ENCODE results near the gene CLEC5A. TPM values are rescaled to one million over a fixed set of nuclear protein-coding genes. Genes with fewer than 3 reads are reported as not detected.
A peak's percentile ranks its signal among the peaks of the same experiment; 100 is the strongest.
"Not testable (repeated sequence)": the region's sequence is repeated elsewhere in the genome, so short reads cannot be mapped to it uniquely, and the experiment has no call there.

Gene CLEC5A
- not detected in 2 replicates for total RNA-seq (2014; rRNA removed; shearing (Covaris generic))

DNA sequence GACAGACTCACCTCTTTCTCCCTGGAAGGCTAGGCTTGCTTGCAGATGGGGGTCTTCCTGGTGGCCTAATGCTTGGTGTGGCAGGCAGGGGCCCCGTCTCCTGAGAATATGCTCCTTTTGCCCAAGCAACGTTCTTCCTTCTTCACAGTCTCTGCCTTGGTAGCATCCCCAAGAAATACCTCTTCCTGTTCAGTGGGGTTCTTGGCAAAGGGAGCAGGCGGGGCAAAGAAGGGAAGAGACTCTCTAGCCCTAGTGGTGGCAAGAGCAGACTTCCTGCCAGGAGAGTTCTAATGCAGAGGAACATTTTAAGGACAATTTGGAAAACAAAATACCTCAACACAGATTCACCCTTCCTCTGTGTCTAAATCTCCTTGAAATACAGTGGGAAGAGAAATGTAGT, at the start of gene CLEC5A:
Gene CLEC5A (minus strand): TSS at position 179 of the 400 bp plus-strand sequence. CDS start 682 bp downstream, outside the sequence.
- Histone ChIP-seq H3K36me3 (replicated peaks; ENCODE audit: control insufficient read depth, insufficient read depth, low read length) (no peaks in the 10 kb centered on the region), H3K4me3 (ENCODE audit: insufficient read depth, low read depth, low read length) (no peak within 1 kb of the TSS), H3K27me3 (ENCODE audit: control insufficient read depth, insufficient read depth, low read length) (no peaks in the 10 kb centered on the region)
- DNase-seq, result no peak

DNA sequence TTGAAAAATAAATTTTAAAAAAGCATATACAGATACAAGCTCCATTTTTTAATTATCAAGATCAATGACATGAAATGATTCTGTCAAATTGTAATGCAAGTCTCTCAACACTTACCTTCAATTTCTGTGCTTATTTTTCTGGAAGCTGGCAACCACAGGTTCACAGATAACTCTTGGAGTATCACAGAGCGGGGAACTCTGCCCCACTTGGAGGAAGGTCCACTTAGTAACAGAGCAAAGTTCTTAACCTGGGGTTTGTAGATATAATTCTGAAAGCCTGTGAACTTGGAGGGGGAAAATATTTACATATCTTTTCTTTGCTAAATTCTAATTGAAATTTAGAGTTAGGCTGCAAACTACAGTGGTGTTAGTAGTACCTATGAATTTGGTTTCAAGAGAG, 46.6 kb upstream of the CLEC5A start:
- H3K4me3 ChIP-seq (ENCODE audit: insufficient read depth, low read depth, low read length), result no peak overlapping the region
- no peaks in the 10 kb centered on the region for H3K36me3 ChIP-seq (replicated peaks; ENCODE audit: control insufficient read depth, insufficient read depth, low read length)
- H3K27me3 ChIP-seq (ENCODE audit: control insufficient read depth, insufficient read depth, low read length), result no peaks in the 10 kb centered on the region
- no peak for DNase-seq

DNA sequence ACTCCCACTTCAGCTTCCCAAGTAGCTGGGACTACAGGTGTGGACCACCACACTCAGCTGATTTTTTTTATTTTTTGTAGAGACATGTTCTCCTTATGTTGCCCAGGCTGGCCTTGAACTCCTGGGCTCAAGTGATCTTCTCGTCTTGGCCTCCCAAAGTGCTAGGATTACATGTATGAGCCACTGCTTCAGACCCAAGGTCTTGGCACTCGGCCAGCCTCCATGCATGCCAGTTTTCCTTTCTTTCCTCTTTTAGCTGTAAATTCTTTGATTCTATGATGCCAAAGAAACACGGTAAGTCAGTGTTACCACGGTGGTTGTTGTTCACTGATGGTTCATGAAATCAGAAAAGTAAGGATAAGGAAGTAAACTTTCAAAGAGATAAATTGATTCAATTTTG, 45.9 kb upstream of the CLEC5A start:
- H3K4me3 ChIP-seq (ENCODE audit: insufficient read depth, low read depth, low read length), result no peak overlapping the region
- H3K36me3 ChIP-seq (replicated peaks; ENCODE audit: control insufficient read depth, insufficient read depth, low read length), result no peaks in the 10 kb centered on the region
- no peaks in the 10 kb centered on the region for H3K27me3 ChIP-seq (ENCODE audit: control insufficient read depth, insufficient read depth, low read length)
- DNase-seq, result no peak

DNA sequence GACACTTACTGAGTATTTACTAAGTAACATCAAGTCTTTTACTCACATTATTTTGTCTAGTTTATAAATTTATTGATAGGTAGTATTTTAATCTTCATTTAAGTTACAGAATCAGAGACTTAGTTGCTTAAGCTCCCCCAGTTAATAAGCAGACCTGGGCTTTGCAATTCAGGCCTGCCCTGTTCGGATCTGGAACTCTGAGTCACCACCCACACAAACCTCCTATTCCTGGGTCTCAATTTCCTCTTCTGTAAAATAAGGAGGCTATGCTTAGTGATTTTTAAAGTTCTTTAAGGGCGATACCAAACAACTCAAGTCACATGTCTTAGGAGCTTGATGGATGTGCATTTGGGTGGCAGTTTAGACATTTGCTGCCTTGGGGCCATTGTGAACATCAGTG, 45.4 kb upstream of the CLEC5A start:
- no peaks in the 10 kb centered on the region for H3K36me3 ChIP-seq (replicated peaks; ENCODE audit: control insufficient read depth, insufficient read depth, low read length)
- H3K4me3 ChIP-seq (ENCODE audit: insufficient read depth, low read depth, low read length), result no peak overlapping the region
- DNase-seq, result no peak
- H3K27me3 ChIP-seq (ENCODE audit: control insufficient read depth, insufficient read depth, low read length), result no peaks in the 10 kb centered on the region

DNA sequence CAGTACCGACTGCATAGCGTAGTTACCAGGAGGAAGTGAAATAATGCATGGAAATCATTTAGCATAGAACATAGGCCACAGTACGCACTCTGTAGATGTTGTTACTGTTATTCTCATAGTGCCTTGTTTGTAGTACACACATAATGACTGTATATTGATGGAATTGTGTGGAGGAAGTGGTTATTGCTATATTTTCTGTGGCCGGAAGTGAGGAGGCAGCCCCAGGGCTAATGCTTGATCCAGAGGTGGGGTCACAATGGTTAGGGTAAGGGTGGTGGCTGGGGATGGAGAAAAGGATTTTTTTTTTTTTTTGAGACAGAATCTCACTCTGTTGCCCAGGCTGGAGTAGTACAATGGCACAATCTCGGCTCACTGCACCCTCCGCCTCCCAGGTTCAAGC, 44.4 kb upstream of the CLEC5A start:
- no peaks in the 10 kb centered on the region for H3K27me3 ChIP-seq (ENCODE audit: control insufficient read depth, insufficient read depth, low read length)
- H3K4me3 ChIP-seq (ENCODE audit: insufficient read depth, low read depth, low read length), result no peak overlapping the region
- H3K36me3 ChIP-seq (replicated peaks; ENCODE audit: control insufficient read depth, insufficient read depth, low read length), result no peaks in the 10 kb centered on the region
- DNase-seq, result no peak

DNA sequence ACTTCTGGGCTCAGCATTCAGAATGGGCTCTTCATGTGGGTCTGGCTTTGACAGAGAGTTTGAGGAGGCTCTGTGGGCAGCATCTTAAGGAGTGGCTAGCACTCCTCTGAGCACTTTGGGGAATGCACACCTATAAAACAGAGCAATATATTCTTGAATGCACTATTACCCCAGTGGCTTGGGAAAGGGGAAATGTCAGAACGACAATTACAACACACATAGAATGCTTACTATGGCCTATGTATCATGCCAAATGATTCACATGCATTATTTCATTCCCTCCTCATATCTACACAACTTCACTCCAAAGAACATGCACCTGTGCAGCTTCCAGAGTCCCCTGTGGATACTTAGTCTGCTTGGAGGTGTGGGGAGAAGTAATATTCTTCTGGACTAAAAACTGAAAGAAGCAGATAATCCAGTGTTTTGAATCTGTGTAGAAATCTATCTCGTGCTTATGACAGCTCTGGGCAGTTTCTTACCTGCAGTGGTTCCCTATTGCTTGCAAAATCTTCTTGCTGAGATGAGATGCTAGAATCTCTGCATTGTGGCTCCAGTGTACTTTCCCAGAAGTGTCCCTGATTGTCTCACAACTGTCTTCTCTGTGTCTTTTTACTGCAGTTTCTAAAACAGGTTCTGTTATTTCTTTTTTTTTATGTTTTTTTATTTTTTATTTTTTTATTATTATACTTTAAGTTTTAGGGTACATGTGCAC, 43.4 kb upstream of the CLEC5A start:
- DNase-seq, result no peak
- Histone ChIP-seq H3K36me3 (replicated peaks; ENCODE audit: control insufficient read depth, insufficient read depth, low read length) (no peaks in the 10 kb centered on the region), H3K27me3 (ENCODE audit: control insufficient read depth, insufficient read depth, low read length) (no peaks in the 10 kb centered on the region), H3K4me3 (ENCODE audit: insufficient read depth, low read depth, low read length) (no peak overlapping the region)

DNA sequence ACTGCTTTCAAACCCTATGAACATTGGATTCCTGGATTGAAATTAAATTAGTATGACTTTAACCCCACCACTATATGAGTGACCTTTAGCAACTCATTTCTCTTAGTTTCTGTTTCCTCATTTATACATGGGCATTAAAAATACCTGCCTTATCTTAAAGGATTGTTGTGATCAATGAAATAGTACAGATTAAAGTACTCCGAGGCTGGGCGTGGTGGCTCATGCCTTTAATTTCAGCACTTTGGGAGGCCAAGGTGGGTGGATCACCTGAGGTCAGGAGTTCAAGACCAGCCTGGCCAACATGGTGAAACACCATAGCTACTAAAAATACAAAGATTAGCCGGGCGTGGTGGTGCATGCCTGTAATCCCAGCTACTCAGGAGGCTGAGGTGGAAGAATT, 41.0 kb upstream of the CLEC5A start:
- not testable (repeated sequence) for DNase-seq; H3K36me3 ChIP-seq (replicated peaks; ENCODE audit: control insufficient read depth, insufficient read depth, low read length)

DNA sequence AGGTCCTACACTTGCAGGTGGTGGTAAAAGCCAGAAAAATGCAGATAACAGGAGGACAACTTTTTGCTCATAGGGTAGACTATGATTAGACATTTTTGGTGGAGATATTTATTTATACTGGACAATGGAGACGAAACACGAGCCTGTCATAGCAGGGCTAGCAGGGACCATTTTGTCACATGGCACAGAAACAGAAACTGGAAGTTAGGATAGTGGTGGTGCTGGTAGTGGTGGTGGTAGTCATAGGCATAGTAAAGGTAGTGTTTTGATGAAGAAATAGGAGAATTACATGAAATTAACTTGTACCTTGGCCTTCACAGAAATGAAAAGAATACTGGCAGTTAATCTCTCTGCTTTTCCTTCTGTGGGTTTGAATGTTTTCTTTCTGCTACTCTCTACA, 40.1 kb upstream of the CLEC5A start:
- no peak for DNase-seq
- Histone ChIP-seq H3K4me3 (ENCODE audit: insufficient read depth, low read depth, low read length) (no peak overlapping the region), H3K36me3 (replicated peaks; ENCODE audit: control insufficient read depth, insufficient read depth, low read length) (no peaks in the 10 kb centered on the region), H3K27me3 (ENCODE audit: control insufficient read depth, insufficient read depth, low read length) (no peaks in the 10 kb centered on the region)

More for the DNA sequence above, 41.0 kb upstream of the CLEC5A start:
- not testable (repeated sequence) for H3K27me3 ChIP-seq (ENCODE audit: control insufficient read depth, insufficient read depth, low read length); H3K4me3 ChIP-seq (ENCODE audit: insufficient read depth, low read depth, low read length)

DNA sequence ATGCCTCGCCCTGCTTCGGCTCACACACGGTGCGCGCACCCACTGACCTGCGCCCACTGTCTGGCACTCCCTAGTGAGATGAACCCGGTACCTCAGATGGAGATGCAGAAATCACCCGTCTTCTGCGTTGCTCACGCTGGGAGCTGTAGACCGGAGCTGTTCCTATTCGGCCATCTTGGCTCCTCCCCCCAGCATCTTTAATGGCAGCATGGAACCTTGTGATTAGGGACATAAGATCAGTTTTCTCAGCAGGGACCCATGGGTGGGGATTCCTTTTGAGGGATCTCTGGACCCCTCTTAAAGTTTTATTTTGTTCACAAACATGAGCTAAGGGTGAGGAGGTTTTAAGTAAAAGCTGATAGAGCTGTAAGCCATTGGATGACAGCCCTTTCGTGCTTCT, 39.2 kb upstream of the CLEC5A start:
- DNase-seq; H3K27me3 ChIP-seq (ENCODE audit: control insufficient read depth, insufficient read depth, low read length); H3K36me3 ChIP-seq (replicated peaks; ENCODE audit: control insufficient read depth, insufficient read depth, low read length): not testable (repeated sequence)
- H3K4me3 ChIP-seq (ENCODE audit: insufficient read depth, low read depth, low read length), result peak overlapping the region; percentile 17; the same call in 1 of the 2 replicates

DNA sequence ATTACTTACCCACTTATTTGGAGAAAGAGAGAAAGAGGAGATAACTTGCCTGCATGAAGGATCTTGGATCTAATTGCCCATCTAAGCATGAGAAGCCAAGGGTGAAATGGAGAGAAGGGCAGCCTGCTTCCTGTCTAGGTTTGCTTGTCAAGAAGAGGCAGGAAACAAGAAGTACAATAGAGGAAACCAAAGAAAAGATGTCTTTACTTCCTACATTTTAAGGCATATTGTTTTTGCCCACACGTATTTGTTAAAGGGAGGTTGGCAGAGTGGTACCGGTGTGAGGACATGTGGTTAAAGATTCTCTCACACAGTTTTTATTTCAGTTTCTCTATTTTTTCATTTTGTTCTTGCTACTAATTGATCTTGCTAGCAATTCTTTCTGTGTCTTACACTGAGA, 32.8 kb upstream of the CLEC5A start:
- H3K36me3 ChIP-seq (replicated peaks; ENCODE audit: control insufficient read depth, insufficient read depth, low read length), result no peaks in the 10 kb centered on the region
- no peak overlapping the region for H3K4me3 ChIP-seq (ENCODE audit: insufficient read depth, low read depth, low read length)
- no peak for DNase-seq
- H3K27me3 ChIP-seq (ENCODE audit: control insufficient read depth, insufficient read depth, low read length), result no peaks in the 10 kb centered on the region

DNA sequence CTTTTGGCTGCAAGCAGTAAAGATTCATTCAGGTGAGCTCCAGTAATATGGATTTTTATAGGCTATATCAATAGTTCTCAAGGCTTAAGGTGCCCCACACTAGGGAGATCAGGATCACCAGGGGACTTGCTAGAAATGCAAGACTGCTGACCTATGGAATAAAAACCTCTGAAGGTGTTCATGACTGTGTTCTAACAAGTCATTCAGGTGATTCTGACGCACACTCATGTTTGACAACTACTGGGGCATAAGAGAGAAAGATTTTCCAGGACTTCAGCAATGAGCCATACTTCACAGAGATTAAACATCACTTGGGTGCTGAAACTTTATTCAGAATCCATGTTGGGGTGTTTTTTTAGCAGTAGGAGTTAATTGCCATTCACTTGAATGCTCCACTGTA, 31.6 kb upstream of the CLEC5A start:
- Histone ChIP-seq H3K36me3 (replicated peaks; ENCODE audit: control insufficient read depth, insufficient read depth, low read length) (no peaks in the 10 kb centered on the region), H3K4me3 (ENCODE audit: insufficient read depth, low read depth, low read length) (no peak overlapping the region), H3K27me3 (ENCODE audit: control insufficient read depth, insufficient read depth, low read length) (no peaks in the 10 kb centered on the region)
- no peak for DNase-seq

DNA sequence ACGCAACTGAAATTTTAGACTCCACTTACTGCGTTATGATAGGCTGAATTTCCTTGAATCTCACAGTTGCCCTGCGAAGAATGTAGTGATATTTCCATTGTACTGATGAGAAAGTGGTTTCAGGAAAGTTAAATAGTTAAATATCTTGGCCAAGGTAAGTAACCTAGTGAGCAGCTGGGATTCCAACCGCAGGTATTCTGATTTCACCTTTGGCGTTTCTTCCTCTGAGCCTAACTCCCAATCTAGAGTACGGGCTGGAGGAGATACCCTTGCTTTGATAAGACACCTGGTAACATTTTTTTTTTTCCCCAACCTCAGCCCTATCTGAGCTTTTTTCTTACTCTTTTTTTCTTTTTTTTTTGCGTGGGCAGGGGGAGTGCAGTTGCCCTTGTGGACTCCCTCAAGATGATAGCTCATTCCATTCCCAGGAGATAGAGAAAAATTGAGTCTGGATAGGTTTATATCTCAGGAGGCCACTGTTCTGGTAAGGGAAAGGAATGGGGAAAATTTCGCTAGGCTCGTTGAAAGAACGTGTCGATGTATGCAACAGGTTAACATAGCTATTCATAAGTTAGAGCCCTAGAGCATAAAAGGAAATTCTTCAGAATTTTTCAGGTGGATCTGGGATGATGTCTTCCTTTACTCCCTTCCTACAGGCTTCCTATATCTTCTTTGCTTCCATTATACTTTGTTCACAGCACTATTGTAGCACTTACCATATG, 29.9 kb upstream of the CLEC5A start:
- H3K4me3 ChIP-seq (ENCODE audit: insufficient read depth, low read depth, low read length), result no peak overlapping the region
- no peaks in the 10 kb centered on the region for H3K27me3 ChIP-seq (ENCODE audit: control insufficient read depth, insufficient read depth, low read length)
- DNase-seq, result no peak
- H3K36me3 ChIP-seq (replicated peaks; ENCODE audit: control insufficient read depth, insufficient read depth, low read length), result no peaks in the 10 kb centered on the region

DNA sequence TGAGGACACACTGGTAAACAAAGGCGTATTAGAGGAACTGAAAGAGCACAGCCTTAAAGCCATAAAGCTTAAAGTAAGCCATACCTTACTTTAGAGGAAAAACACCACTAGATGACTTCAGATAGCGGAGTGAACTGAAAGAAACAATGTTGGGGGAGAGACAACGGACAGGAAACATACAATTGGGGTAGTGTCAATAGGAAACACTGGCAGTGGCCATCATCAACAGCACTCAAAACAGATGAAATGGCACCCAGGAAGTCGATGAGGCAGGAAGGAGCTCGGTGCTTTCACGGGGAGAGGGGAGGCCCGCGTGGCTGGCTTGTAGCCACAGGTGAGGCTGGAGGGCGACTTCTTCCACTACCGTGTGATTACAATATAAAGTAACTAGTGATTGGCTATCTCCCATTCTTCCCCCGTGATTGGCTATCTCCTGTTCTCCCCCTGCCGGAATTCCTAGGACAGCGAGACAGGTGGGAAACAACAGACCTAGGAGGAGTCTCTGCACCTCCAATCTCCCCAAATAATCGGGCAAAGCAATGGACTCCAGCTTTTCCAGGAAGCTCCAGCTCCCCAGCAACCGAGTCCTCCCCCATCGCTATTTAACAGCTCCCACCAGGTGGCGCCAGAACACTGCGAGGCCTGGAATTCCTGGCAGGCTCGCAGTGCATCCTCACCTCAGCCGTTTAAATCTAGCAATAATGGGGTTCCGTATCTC, 29.2 kb upstream of the CLEC5A start:
- Histone ChIP-seq H3K4me3 (ENCODE audit: insufficient read depth, low read depth, low read length) (peak overlapping the region; percentile 12), H3K36me3 (replicated peaks; ENCODE audit: control insufficient read depth, insufficient read depth, low read length) (no peaks in the 10 kb centered on the region), H3K27me3 (ENCODE audit: control insufficient read depth, insufficient read depth, low read length) (no peaks in the 10 kb centered on the region)
- DNase-seq, result peak; percentile 74

DNA sequence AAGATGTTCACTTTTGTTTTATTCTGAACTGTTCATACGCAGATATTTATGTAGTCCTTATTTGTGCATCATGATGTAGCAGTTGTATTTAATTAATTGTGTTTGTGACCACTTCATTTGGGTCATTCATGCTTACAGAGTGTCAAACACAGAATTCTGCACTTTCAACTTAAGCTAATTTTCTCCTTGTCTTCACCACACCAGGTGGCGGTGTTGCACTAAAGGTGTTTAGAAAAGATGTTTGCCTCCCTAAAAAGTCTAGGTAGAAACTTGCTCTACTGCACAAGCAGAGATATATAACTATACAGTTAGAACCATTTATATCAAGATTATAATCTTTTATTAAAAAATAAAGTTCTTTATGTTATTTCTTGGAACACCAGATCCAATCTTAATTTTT, 28.1 kb upstream of the CLEC5A start:
- no peaks in the 10 kb centered on the region for H3K27me3 ChIP-seq (ENCODE audit: control insufficient read depth, insufficient read depth, low read length)
- no peaks in the 10 kb centered on the region for H3K36me3 ChIP-seq (replicated peaks; ENCODE audit: control insufficient read depth, insufficient read depth, low read length)
- peak; percentile 18 for DNase-seq
- H3K4me3 ChIP-seq (ENCODE audit: insufficient read depth, low read depth, low read length), result no peak overlapping the region

DNA sequence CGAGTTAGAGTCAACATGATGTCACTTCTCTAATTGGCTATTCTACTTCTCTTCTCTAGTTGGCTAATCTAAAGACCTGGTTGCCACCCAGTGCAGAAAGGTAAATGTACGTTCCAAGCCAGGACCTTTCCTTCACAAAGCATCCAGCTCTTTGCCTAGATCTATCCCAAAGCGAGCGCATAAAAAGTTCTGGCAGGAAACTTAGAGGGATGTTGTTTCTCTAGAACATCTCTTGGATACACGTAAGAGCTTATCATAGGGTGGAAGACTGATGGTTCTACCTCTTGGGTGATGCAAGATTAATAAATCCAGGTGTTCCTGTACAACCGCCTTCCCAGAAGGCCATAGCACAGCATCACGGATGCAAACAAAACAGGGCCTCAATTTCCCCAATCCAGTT, 26.9 kb upstream of the CLEC5A start, which contains the start of gene TAS2R38:
Gene TAS2R38 (minus strand): TSS at position 101 of the 400 bp plus-strand sequence. CDS start 84 bp downstream, at position 17.
- H3K4me3 ChIP-seq (ENCODE audit: insufficient read depth, low read depth, low read length), result no peak within 1 kb of the TSS
- DNase-seq, result no peak
- no peaks in the 10 kb centered on the region for H3K36me3 ChIP-seq (replicated peaks; ENCODE audit: control insufficient read depth, insufficient read depth, low read length)
- no peaks in the 10 kb centered on the region for H3K27me3 ChIP-seq (ENCODE audit: control insufficient read depth, insufficient read depth, low read length)
